Adipocyte (in vitro differentiated cells): ENCODE data around the gene N4BP2L1.

Experiments
- DNase-seq: peaks from one replicate; pipeline ENCODE4 v3.0.0-alpha.2; 2015; ENCODE audit warnings: low read depth
- H3K27me3 ChIP-seq: replicated peaks from 2 replicates; pipeline ENCODE4 v1.7.0; 2013; ENCODE audit warnings: mild to moderate bottlenecking, low read length, moderate library complexity; ENCODE audit not compliant: control insufficient read depth, insufficient read depth
- H3K36me3 ChIP-seq: 2 replicates; pipeline ENCODE4 v1.7.0; 2013; ENCODE audit warnings: low read length, mild to moderate bottlenecking, moderate library complexity; ENCODE audit not compliant: control insufficient read depth, insufficient read depth, severe bottlenecking
- H3K4me1 ChIP-seq: 2 replicates; pipeline ENCODE4 v1.7.0; 2013; ENCODE audit warnings: mild to moderate bottlenecking, low read length, moderate library complexity; ENCODE audit not compliant: control insufficient read depth, insufficient read depth
- H3K4me3 ChIP-seq: 2 replicates; pipeline ENCODE4 v1.7.0; 2013; ENCODE audit warnings: mild to moderate bottlenecking, low read length, moderate library complexity
- H3K9ac ChIP-seq: 2 replicates; pipeline ENCODE4 v1.7.0; 2013; ENCODE audit warnings: mild to moderate bottlenecking, low read length, moderate library complexity
- H3K9me3 ChIP-seq: 2 replicates; pipeline ENCODE4 v1.7.0; 2013; ENCODE audit warnings: mild to moderate bottlenecking, low read length, moderate library complexity; ENCODE audit not compliant: control insufficient read depth

Gene N4BP2L1

GRCh38 chr13:32454886-32455593 is 27.1 kb upstream of the N4BP2L1 start:
- no peak for DNase-seq
- H3K4me1 ChIP-seq, result peaks cover 4% of the 10 kb centered on the region
- H3K36me3 ChIP-seq, result peaks cover 42% of the 10 kb centered on the region
- H3K4me3 ChIP-seq, result no peak overlapping the region
- H3K9ac ChIP-seq, result no peak overlapping the region
- no peaks in the 10 kb centered on the region for H3K27me3 ChIP-seq
- H3K9me3 ChIP-seq, result peaks cover 22% of the 10 kb centered on the region

DNA sequence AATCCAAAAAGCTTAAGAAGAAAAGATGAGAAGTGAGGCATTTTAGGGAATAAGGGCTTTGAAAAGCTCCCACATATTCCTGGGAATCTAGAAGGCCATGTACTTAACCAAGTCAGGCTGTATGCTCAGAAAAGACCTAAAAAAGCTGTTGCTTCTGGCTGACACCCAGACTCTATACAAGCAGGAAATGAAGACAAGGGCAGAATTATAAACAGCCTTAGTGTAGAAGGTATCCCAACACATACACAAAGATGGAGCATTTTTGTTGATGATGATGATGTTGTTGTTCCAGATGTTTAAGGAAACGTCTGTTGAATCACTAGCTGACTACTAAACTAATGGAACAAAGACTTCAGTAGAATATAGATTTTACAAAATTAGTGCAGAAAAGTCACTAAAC is 26.1 kb upstream of the N4BP2L1 start:
- Histone ChIP-seq H3K9me3 (peaks cover 22% of the 10 kb centered on the region), H3K9ac (no peak overlapping the region), H3K4me1 (peaks cover 9% of the 10 kb centered on the region), H3K36me3 (peaks cover 42% of the 10 kb centered on the region), H3K27me3 (no peaks in the 10 kb centered on the region), H3K4me3 (no peak overlapping the region)
- DNase-seq, result no peak

GRCh38 chr13:32448972-32449371 is 21.0 kb upstream of the N4BP2L1 start:
- H3K4me3 ChIP-seq, result no peak overlapping the region
- peaks cover 48% of the 10 kb centered on the region for H3K36me3 ChIP-seq
- H3K27me3 ChIP-seq, result no peaks in the 10 kb centered on the region
- H3K9me3 ChIP-seq, result peaks cover 4% of the 10 kb centered on the region
- H3K4me1 ChIP-seq, result peaks cover 9% of the 10 kb centered on the region
- DNase-seq, result no peak
- no peak overlapping the region for H3K9ac ChIP-seq

GRCh38 chr13:32447894-32448623 is 20.1 kb upstream of the N4BP2L1 start:
- H3K27me3 ChIP-seq, result no peaks in the 10 kb centered on the region
- peaks cover 51% of the 10 kb centered on the region for H3K36me3 ChIP-seq
- no peak overlapping the region for H3K9ac ChIP-seq
- H3K9me3 ChIP-seq, result peaks cover 4% of the 10 kb centered on the region
- no peak for DNase-seq
- peaks cover 5% of the 10 kb centered on the region for H3K4me1 ChIP-seq
- no peak overlapping the region for H3K4me3 ChIP-seq

DNA sequence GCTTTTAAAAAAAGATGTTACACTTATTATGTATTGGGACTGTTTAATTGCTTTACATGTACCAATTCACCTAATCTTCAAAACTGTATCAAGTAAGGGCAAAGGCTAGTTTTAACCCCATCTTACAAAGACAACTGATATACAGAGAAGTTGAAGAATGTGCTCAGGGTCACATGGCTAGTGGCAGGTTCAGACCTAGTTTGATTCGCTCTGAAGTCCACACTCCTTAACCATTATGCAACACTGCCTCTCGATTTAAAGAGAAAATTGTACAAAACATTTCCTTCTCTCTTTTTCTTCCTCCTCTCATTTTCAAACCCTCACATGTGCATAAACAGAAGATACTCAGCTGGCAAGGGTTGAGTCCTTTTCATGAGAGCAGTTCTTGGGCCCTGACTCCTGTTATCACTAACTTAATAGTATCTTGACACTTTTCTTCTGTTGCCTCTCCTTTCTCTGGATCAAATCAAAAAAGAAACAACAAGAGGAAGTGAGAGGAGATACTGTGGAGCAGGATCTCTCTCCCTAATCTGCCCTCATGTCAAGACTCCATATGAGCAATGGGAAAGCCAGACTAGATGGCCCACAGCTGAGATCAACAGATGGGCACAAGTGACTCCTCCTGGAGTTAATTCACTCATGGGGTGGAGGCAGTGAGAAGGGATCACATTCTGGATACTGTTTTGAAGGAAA is 19.0 kb upstream of the N4BP2L1 start:
- Histone ChIP-seq H3K4me1 (peaks cover 5% of the 10 kb centered on the region), H3K27me3 (no peaks in the 10 kb centered on the region), H3K9ac (no peak overlapping the region), H3K9me3 (peaks cover 4% of the 10 kb centered on the region), H3K4me3 (no peak overlapping the region), H3K36me3 (peaks cover 54% of the 10 kb centered on the region)
- no peak for DNase-seq

- Histone ChIP-seq H3K9me3 (no peaks in the 10 kb centered on the region), H3K9ac (no peak overlapping the region), H3K4me3 (no peak overlapping the region), H3K27me3 (no peaks in the 10 kb centered on the region), H3K4me1 (peaks cover 5% of the 10 kb centered on the region), H3K36me3 (peaks cover 49% of the 10 kb centered on the region)
- no peak for DNase-seq
Observed at GRCh38 chr13:32446220-32446619, 18.3 kb upstream of the N4BP2L1 start.

GRCh38 chr13:32445461-32445860 is 17.5 kb upstream of the N4BP2L1 start:
- Histone ChIP-seq H3K36me3 (peaks cover 53% of the 10 kb centered on the region), H3K9me3 (no peaks in the 10 kb centered on the region), H3K4me1 (peaks cover 5% of the 10 kb centered on the region), H3K4me3 (no peak overlapping the region), H3K9ac (no peak overlapping the region), H3K27me3 (no peaks in the 10 kb centered on the region)
- DNase-seq, result no peak

DNA sequence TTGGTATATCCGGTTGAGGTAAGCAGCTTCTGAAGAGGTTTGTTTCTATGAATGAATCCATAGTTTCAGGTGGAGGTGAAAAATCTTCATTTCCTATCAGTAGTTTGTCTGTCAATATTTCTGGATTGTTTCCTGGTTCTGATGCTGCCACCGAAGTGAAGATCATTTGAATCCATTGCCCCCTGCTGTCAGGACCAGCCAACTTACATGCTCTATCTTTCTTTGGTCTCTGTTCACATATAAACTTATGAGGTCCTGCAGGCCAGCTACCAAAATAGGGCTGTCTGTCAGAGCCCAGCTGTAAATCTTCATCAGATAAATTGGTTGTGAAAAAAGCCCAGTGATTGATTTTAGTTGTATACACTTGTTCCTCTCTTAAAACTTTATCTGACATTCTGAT is 15.2 kb upstream of the N4BP2L1 start:
- Histone ChIP-seq H3K36me3 (peaks cover 65% of the 10 kb centered on the region), H3K9ac (no peak overlapping the region), H3K27me3 (no peaks in the 10 kb centered on the region), H3K4me1 (no peaks in the 10 kb centered on the region), H3K4me3 (no peak overlapping the region), H3K9me3 (no peaks in the 10 kb centered on the region)
- DNase-seq, result peak; percentile 37

DNA sequence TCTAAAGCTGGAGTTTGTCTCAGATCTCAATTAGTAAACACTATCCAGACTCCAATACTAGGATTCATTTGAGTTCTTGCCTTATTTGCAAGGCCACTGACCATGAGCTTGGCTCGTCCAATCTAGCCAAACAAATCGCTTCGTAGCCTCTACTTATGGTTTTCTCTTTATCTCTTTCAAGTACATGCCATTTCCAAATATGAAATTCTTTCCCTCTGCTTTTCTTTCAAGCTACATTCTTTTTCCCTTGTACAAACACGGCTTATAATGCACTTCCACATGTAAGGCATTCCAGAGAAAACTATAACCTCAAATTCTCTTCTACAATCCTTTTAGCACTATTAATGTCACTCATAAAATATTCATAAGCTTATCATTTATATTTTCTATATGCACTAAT is 10.9 kb upstream of the N4BP2L1 start:
- no peaks in the 10 kb centered on the region for H3K27me3 ChIP-seq
- DNase-seq, result peak; percentile 21
- H3K9ac ChIP-seq, result no peak overlapping the region
- no peaks in the 10 kb centered on the region for H3K9me3 ChIP-seq
- no peaks in the 10 kb centered on the region for H3K4me1 ChIP-seq
- peaks cover 72% of the 10 kb centered on the region for H3K36me3 ChIP-seq
- no peak overlapping the region for H3K4me3 ChIP-seq

- Histone ChIP-seq H3K27me3 (no peaks in the 10 kb centered on the region), H3K9me3 (no peaks in the 10 kb centered on the region), H3K4me1 (peaks cover 7% of the 10 kb centered on the region), H3K4me3 (no peak overlapping the region), H3K9ac (no peak overlapping the region), H3K36me3 (peaks cover 67% of the 10 kb centered on the region)
- no peak for DNase-seq
Observed at GRCh38 chr13:32432856-32433255, 4.9 kb upstream of the N4BP2L1 start.

DNA sequence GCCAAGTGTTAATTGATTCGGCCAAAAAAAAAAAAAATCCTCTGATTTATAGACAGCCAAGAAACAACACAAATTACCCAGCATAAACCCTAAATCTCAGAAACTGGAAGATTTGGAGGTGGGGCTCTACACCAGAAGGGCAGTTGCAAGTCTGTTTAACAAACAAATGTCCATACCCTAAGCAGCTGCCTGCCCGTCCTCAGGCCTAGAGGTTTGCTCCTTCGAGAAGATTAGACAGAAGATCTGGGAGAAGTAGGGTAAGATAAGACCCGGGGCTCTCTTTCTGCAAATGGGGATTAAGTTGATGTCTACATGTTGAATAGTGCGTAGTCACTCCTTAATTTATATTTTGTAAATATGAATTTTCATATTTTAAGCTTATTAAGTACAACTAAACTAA is 3.4 kb upstream of the N4BP2L1 start:
- DNase-seq, result no peak
- Histone ChIP-seq H3K9ac (no peak overlapping the region), H3K27me3 (no peaks in the 10 kb centered on the region), H3K9me3 (no peaks in the 10 kb centered on the region), H3K4me3 (no peak overlapping the region), H3K36me3 (peaks cover 55% of the 10 kb centered on the region), H3K4me1 (peaks cover 13% of the 10 kb centered on the region)
